H9 (cell line): ENCODE results near the gene SLC12A8. TPM values are rescaled to one million over a fixed set of nuclear protein-coding genes. Genes with fewer than 3 reads are reported as not detected.

Experiments
- DNase-seq: peaks from one replicate; pipeline ENCODE4 v3.0.0-alpha.2; 2017
- H2AFZ ChIP-seq: one replicate; pipeline ENCODE4 v1.6.1; 2013; ENCODE audit warnings: mild to moderate bottlenecking, low read length, control low read depth, moderate library complexity
- H2AK5ac ChIP-seq: 2 replicates; pipeline ENCODE4 v1.6.1; 2013; ENCODE audit warnings: low read length, control low read depth, mixed read lengths; ENCODE audit not compliant: insufficient read length
- H2BK120ac ChIP-seq: one replicate; pipeline ENCODE4 v1.6.1; 2013; ENCODE audit warnings: low read depth, mild to moderate bottlenecking, low read length, control low read depth, inconsistent platforms; ENCODE audit not compliant: poor library complexity, severe bottlenecking
- H2BK12ac ChIP-seq: 2 replicates; pipeline ENCODE4 v1.6.1; 2013; ENCODE audit warnings: low read length, control low read depth, mixed read lengths, low read depth; ENCODE audit not compliant: insufficient read length
- H2BK15ac ChIP-seq: 2 replicates; pipeline ENCODE4 v1.6.1; 2013; ENCODE audit warnings: low read depth, low read length, control low read depth
- H2BK20ac ChIP-seq: one replicate; pipeline ENCODE4 v1.6.1; 2013; ENCODE audit warnings: low read depth, mild to moderate bottlenecking, low read length, control low read depth, inconsistent platforms; ENCODE audit not compliant: poor library complexity, severe bottlenecking
- H2BK5ac ChIP-seq: 2 replicates; pipeline ENCODE4 v1.6.1; 2013; ENCODE audit warnings: low read length, control low read depth, mixed read lengths; ENCODE audit not compliant: insufficient read length
- H3K14ac ChIP-seq: 2 replicates; pipeline ENCODE4 v1.6.1; 2013; ENCODE audit warnings: low read length, control low read depth; ENCODE audit not compliant: insufficient read depth
- H3K18ac ChIP-seq: 2 replicates; pipeline ENCODE4 v1.6.1; 2013; ENCODE audit warnings: low read depth, mild to moderate bottlenecking, mixed read lengths, low read length, control low read depth; ENCODE audit not compliant: insufficient read length
- H3K23ac ChIP-seq: 2 replicates; pipeline ENCODE4 v1.6.1; 2013; ENCODE audit warnings: low read length, control low read depth, mixed read lengths, low read depth; ENCODE audit not compliant: insufficient read length
- H3K23me2 ChIP-seq: 2 replicates; pipeline ENCODE4 v1.6.1; 2013; ENCODE audit warnings: low read depth, mild to moderate bottlenecking, mixed read lengths, low read length, control low read depth; ENCODE audit not compliant: insufficient read length, poor library complexity, severe bottlenecking
- H3K27ac ChIP-seq: 2 replicates; pipeline ENCODE4 v1.5.1; 2013; ENCODE audit warnings: low read length, control low read depth, mixed read lengths, low read depth; ENCODE audit not compliant: insufficient read length
- H3K27me3 ChIP-seq: 2 replicates; pipeline ENCODE4 v1.6.1; 2013; ENCODE audit warnings: low read length, control low read depth, inconsistent platforms; ENCODE audit not compliant: insufficient read depth
- H3K4ac ChIP-seq: 2 replicates; pipeline ENCODE4 v1.6.1; 2013; ENCODE audit warnings: low read depth, mild to moderate bottlenecking, control low read depth, inconsistent platforms, low read length, moderate library complexity
- H3K4me1 ChIP-seq: 2 replicates; pipeline ENCODE4 v1.6.1; 2013; ENCODE audit warnings: low read length, control low read depth, inconsistent platforms; ENCODE audit not compliant: insufficient read depth
- H3K4me2 ChIP-seq: 2 replicates; pipeline ENCODE4 v1.6.1; 2013; ENCODE audit warnings: low read length, control low read depth, mixed read lengths; ENCODE audit not compliant: insufficient read length, insufficient read depth
- H3K56ac ChIP-seq: 2 replicates; pipeline ENCODE4 v1.6.1; 2013; ENCODE audit warnings: low read depth, mild to moderate bottlenecking, mixed read lengths, low read length, control low read depth; ENCODE audit not compliant: insufficient read length
- H3K79me1 ChIP-seq: 2 replicates; pipeline ENCODE4 v1.6.1; 2013; ENCODE audit warnings: low read depth, mild to moderate bottlenecking, moderate library complexity, low read length, control low read depth, inconsistent platforms; ENCODE audit not compliant: insufficient read depth, poor library complexity, severe bottlenecking
- H3K79me2 ChIP-seq: 2 replicates; pipeline ENCODE4 v1.6.1; 2013; ENCODE audit warnings: low read length, control low read depth, inconsistent platforms; ENCODE audit not compliant: insufficient read depth
- H3K9ac ChIP-seq: 2 replicates; pipeline ENCODE4 v1.6.1; 2013; ENCODE audit warnings: low read length, control low read depth, mixed read lengths; ENCODE audit not compliant: insufficient read length; ENCODE audit errors: extremely low read depth
- H3K9me3 ChIP-seq: one replicate; pipeline ENCODE4 v1.6.1; 2013; ENCODE audit warnings: low read depth, low read length, inconsistent platforms; ENCODE audit not compliant: control insufficient read depth
- H3T11ph ChIP-seq: one replicate; pipeline ENCODE4 v1.6.1; 2013; ENCODE audit warnings: mild to moderate bottlenecking, low read length, control low read depth, inconsistent platforms
- H4K20me1 ChIP-seq: one replicate; pipeline ENCODE4 v1.6.1; 2013; ENCODE audit not compliant: control insufficient read depth, insufficient read length, insufficient read depth
- H4K5ac ChIP-seq: 2 replicates; pipeline ENCODE4 v1.6.1; 2013; ENCODE audit warnings: low read depth, mild to moderate bottlenecking, mixed read lengths, low read length, control low read depth; ENCODE audit not compliant: insufficient read length
- H4K8ac ChIP-seq: replicated peaks from 2 replicates; pipeline ENCODE4 v1.6.1; 2013; ENCODE audit warnings: low read length, control low read depth, mixed read lengths, low read depth; ENCODE audit not compliant: insufficient read length
- H4K91ac ChIP-seq: 2 replicates; pipeline ENCODE4 v1.6.1; 2013; ENCODE audit warnings: low read depth, mild to moderate bottlenecking, moderate library complexity, mixed read lengths, low read length, control low read depth; ENCODE audit not compliant: insufficient read length
- H3K27ac Mint-ChIP-seq, 3 experiments: 2 replicates in 2 of 3; 3 replicates in 1 of 3; pipeline ENCODE4 v1.8.0; 2020 to 2021; ENCODE audit warnings: mixed read lengths in 3 of 3, mild to moderate bottlenecking in 1 of 3, moderate library complexity in 1 of 3
- H3K27me3 Mint-ChIP-seq: 2 replicates; pipeline ENCODE4 v1.8.0; 2021; ENCODE audit warnings: low read depth, mild to moderate bottlenecking, moderate library complexity, mixed read lengths
- H3K36me3 Mint-ChIP-seq, 3 experiments: 2 replicates in 2 of 3; 3 replicates in 1 of 3; pipeline ENCODE4 v1.8.0; 2020 to 2021; ENCODE audit warnings: low read depth in 3 of 3, mixed read lengths in 3 of 3; ENCODE audit not compliant: insufficient read depth in 1 of 3
- H3K4me1 Mint-ChIP-seq, 2 experiments: 2 replicates each; pipeline ENCODE4 v1.8.0; 2020; ENCODE audit warnings: mixed read lengths in 2 of 2
- H3K4me3 Mint-ChIP-seq, 2 experiments: 2 replicates in 1 of 2; 3 replicates in 1 of 2; pipeline ENCODE4 v1.8.0; 2020 to 2021; ENCODE audit warnings: mild to moderate bottlenecking in 2 of 2, mixed read lengths in 2 of 2, moderate library complexity in 1 of 2
- H3K9me3 Mint-ChIP-seq, 2 experiments: 2 replicates in 1 of 2; 3 replicates in 1 of 2; pipeline ENCODE4 v1.8.0; 2020; ENCODE audit warnings: mild to moderate bottlenecking in 2 of 2, mixed read lengths in 2 of 2, moderate library complexity in 1 of 2
- WGBS: extraction: QIAGEN DNeasy Blood & Tissue Kit; methylation state at CpG from one replicate; pipeline ENCODE4 v1.1.7; 2013; ENCODE audit warnings: missing lambda C conversion rate, low lambda C conversion rate, mixed read lengths; ENCODE audit not compliant: insufficient read length; ENCODE audit errors: extremely low coverage; 5-methylcytosine and 5-hydroxymethylcytosine counted together
- total RNA-seq: library from RNA; stranded (reverse); gene quantifications from 2 replicates; pipeline ENCODE4 v1.2.1, GENCODE V29; 2021
- TF ChIP-seq, protein P1 (sequence below): fragments of 200-600 bp; sonication (generic); conservative IDR thresholded peaks from 3 replicates; pipeline ENCODE4 v1.8.0; 2021; ENCODE audit warnings: antibody characterized with exemption, mild to moderate bottlenecking

The SLC12A8 gene
- total RNA-seq, 1 experiment from 2014 or later = 8.2 TPM

DNA sequence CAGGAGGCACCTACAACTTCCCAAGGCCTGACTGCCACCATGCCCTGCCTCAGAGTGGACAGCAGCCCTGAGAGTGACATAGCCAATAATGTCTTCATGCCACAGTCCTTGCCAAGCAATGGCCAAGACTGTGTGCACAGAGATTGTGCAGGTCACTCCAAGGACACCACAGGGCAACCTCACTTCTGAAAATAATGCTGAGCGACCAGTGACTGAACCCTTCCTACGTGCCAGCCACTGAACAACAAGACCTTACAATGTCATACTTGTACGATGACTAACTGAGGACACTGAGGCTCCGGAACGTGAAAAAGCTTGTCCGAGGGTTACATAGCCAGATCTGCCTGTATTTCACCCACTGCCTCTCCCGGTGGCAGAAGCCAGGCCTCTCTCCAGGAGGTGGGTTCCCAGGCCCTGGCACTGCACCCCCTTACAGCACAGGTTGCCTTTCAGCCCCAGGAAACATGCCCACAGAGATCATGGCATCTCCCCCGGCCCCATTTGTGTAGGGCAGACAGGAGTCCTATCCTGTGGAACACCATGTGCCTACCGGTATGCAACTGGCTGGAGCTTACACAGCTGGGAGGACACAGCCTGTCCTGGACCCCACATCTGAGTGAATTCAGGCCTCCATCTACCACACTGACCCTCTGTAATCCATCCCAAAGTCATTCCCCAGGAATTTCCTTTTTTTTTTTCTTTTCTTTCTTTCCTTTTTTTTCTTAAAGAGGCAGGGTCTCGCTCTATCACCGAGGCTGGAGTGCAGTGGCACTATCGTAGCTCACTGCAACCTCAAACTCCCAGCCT, 72.3 kb downstream of the SLC12A8 start:
- DNase-seq = no peak
- H2BK12ac ChIP-seq = no peak overlapping the region
- H3T11ph ChIP-seq = no peak overlapping the region
- no peak overlapping the region for H2BK20ac ChIP-seq
- peaks cover 11% of the 10 kb centered on the region; the same call in 1 of the 2 replicates for H3K4me1 ChIP-seq
- H3K14ac ChIP-seq = no peak overlapping the region
- peaks cover 29% of the 10 kb centered on the region for H3K27me3 Mint-ChIP-seq
- H3K36me3 Mint-ChIP-seq = peaks cover 0 to 7% (median 6%) of the 10 kb centered on the region in 3 experiments; a peak in 4 of 7 replicates
- no peak overlapping the region for H3K9ac ChIP-seq
- no peaks in the 10 kb centered on the region for H4K20me1 ChIP-seq
- H3K18ac ChIP-seq = no peak overlapping the region
- H3K4me3 Mint-ChIP-seq = 0 out of 5 replicates have a peak overlapping the region, but pooled peaks of 1 of the 2 experiments have one; percentile 19
- no peak overlapping the region for H3K56ac ChIP-seq
- H3K79me1 ChIP-seq = no peaks in the 10 kb centered on the region
- H3K4me2 ChIP-seq = no peak overlapping the region
- H3K79me2 ChIP-seq = no peaks in the 10 kb centered on the region
- no peaks in the 10 kb centered on the region for H3K9me3 Mint-ChIP-seq
- H2AFZ ChIP-seq = no peak overlapping the region
- H4K8ac ChIP-seq = no peak overlapping the region
- H4K91ac ChIP-seq = no peak overlapping the region
- H3K4me1 Mint-ChIP-seq = peaks cover 31 to 43% of the 10 kb centered on the region in 2 experiments
- TF ChIP-seq, protein P1, sequence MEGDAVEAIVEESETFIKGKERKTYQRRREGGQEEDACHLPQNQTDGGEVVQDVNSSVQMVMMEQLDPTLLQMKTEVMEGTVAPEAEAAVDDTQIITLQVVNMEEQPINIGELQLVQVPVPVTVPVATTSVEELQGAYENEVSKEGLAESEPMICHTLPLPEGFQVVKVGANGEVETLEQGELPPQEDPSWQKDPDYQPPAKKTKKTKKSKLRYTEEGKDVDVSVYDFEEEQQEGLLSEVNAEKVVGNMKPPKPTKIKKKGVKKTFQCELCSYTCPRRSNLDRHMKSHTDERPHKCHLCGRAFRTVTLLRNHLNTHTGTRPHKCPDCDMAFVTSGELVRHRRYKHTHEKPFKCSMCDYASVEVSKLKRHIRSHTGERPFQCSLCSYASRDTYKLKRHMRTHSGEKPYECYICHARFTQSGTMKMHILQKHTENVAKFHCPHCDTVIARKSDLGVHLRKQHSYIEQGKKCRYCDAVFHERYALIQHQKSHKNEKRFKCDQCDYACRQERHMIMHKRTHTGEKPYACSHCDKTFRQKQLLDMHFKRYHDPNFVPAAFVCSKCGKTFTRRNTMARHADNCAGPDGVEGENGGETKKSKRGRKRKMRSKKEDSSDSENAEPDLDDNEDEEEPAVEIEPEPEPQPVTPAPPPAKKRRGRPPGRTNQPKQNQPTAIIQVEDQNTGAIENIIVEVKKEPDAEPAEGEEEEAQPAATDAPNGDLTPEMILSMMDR = no peak
- H3K27ac Mint-ChIP-seq = no peak overlapping the region
- peaks cover 3% of the 10 kb centered on the region for H3K23me2 ChIP-seq
- H4K5ac ChIP-seq = no peak overlapping the region
- no peak overlapping the region for H2BK15ac ChIP-seq
- no peaks in the 10 kb centered on the region for H3K9me3 ChIP-seq
- no peaks in the 10 kb centered on the region for H3K27me3 ChIP-seq
- no peak overlapping the region for H2BK5ac ChIP-seq
- no peak overlapping the region for H2BK120ac ChIP-seq
- no peak overlapping the region for H3K27ac ChIP-seq
- WGBS = no CpG with 5 or more reads among the region's 12 CpGs
- H3K23ac ChIP-seq = no peak overlapping the region
- H2AK5ac ChIP-seq = no peak overlapping the region
- H3K4ac ChIP-seq = no peak overlapping the region
